Hematopoietic multipotent progenitor cell treated with erythropoietin and hydrocortisone succinate and interleukin-3 and kit ligand, for 15 days (in vitro differentiated cells): ENCODE data around the gene SEH1L.

Experiments used
- DNase-seq: peaks from one replicate; pipeline ENCODE4 v3.0.0-alpha.2; 2015; ENCODE audit warnings: low spot score

Gene SEH1L

DNA sequence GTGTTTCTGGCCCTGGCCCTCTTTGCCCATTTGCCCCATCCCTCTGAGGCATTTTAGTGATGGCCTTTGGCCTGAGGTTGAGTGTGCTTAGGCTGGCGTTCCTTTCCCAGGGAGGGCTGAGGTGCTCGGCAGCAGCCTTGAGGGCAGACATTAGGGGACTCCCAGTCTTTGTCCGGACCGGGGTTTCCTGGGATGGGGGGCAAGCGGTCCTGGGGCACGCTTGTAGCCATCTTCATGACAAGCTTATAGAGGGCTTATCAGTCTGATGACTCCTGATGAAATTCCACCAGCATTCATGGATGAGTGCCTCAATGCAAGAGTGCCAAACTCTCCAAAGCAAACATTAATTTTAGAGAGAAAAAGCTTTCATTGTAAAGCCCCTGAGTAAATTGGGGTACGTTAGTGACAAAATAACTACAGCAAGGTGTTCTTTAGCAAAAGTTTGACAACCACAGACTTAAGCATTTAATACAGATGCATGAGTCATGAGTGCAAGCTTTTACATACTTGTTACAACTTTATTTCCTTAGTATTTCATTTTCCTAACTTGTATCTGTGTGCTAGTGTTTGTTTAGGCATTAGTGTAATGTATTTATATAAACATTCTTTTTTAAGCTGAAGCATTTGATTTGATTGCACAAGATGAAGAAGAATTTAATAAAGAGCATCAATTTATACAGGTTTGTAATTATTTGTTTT is 89.0 kb downstream of the SEH1L start:
- DNase-seq = no peak
